ENCODE results near the gene AGRP.

DNA sequence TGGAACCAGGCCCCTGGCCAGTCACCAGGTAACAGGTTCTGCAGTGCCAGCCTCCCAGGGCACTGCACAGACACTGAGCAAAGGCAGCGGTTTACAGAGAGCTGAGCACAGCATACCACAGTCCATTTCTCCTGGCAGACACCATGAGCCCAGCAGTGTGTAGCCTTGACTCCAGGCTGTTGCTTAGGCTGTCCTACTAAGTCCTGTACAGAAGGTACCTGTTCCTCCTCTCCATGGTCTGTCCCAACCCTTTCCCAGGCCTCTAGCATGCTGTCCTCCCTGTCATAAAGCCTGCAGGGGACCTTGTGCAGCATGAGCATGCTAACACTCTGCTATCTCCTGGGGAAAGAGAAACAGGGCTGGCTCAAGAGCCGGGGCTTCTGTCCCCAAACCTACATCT, 22.4 kb downstream of the AGRP start:
- TF ChIP-seq, protein P1, sequence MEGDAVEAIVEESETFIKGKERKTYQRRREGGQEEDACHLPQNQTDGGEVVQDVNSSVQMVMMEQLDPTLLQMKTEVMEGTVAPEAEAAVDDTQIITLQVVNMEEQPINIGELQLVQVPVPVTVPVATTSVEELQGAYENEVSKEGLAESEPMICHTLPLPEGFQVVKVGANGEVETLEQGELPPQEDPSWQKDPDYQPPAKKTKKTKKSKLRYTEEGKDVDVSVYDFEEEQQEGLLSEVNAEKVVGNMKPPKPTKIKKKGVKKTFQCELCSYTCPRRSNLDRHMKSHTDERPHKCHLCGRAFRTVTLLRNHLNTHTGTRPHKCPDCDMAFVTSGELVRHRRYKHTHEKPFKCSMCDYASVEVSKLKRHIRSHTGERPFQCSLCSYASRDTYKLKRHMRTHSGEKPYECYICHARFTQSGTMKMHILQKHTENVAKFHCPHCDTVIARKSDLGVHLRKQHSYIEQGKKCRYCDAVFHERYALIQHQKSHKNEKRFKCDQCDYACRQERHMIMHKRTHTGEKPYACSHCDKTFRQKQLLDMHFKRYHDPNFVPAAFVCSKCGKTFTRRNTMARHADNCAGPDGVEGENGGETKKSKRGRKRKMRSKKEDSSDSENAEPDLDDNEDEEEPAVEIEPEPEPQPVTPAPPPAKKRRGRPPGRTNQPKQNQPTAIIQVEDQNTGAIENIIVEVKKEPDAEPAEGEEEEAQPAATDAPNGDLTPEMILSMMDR (IDR thresholded peaks at IDR 0.05) = no peak
- TF ChIP-seq POLR2A (IDR thresholded peaks at IDR 0.05) = peak; percentile 17 to 30

Data from Peyer's patch (tissue), 4 donors.